DMS153 treated with DMSO at 0.1 percent for 48 hours (cell line): ENCODE data around the gene MUTYH.
"Not testable (repeated sequence)": the region's sequence is repeated elsewhere in the genome, so short reads cannot be mapped to it uniquely, and the experiment has no call there.

Source experiments
- DNase-seq: peaks from one replicate; lab custom pipeline; 2025; ENCODE audit not compliant: unreplicated experiment; lab: John Stamatoyannopoulos, UW

Gene MUTYH

DNA sequence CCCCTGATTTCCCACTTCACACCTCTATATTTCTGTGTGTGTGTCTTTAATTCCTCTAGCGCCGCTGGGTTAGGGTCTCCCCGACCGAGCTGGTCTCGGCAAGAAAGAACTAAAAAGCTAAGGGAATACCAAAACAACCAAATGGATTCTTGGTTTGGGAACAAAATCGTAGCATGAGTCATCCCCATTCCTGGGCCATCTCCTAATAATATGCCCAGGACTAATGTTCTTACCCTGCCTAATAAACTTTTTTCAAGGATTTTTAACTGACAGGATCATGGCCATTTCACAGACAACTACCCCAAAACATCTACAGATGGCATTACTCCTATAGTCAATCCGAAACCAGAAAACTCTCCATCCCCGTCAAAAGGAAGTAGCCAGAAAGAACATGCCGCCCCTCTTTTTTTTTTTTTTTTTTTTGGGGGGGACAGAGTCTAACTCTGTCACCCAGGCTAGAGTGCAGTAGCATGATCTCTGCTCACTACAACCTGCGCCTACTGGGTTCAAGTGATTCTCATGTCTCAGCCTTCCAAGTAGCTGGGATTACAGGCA lies 17.7 kb downstream of the MUTYH start:
- no peak for DNase-seq

DNA sequence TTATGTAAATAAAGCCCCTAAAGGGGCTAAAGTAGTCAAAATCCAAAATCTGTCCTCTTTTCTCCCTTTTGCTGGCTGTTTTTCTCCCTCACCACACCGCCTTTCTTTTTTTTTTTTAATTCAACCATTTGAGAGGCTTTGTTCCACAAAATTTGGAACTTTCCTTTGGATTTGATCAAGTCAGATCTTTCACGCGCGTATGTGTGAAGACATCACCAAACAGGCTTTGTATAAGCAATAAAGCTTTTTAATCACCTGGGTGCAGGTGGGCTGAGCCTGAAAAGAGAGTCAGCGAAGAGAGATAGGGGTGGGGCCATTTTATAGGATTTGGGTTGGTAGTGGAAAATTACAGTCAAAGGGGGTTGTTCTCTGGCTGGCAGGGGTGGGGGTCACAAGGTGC lies 18.8 kb downstream of the MUTYH start:
- no peak for DNase-seq

DNA sequence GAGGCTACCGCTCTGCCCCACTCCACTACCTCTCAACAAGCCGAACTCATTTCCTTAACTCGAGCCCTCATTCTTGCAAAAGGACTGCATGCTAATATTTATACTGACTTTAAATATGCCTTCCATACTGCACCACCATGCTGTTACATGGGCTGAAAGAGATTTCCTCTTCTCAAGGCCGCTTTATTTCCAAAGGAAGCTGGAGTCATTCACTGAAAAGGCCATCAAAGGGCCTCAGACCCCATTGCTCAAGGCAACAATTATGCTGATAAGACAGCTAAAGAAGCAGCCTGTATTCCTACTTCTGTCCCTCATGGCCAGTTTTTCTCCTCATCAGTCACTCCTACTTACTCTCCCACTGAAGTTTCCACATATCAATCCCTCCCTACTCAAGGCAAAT lies 20.5 kb downstream of the MUTYH start:
- no peak for DNase-seq

DNA sequence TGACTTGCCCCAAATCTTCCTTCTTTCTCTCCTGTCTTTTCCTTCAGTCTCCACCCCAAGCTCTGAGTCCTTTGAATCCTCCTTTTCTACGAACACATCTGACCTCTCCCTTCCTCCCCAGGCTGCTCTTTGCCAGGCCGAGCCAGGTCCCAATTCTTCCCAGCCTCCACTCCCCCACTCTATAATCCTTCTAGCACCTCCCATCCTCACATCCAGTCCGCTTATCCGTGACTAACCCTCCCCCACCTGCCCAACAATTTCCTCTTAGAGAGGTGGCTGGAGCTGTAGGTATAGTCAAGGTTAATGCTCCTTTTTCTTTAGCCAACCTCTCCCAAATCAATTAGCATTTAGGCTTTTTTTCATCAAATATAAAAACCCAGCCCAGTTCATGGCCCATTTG lies 23.1 kb downstream of the MUTYH start:
- DNase-seq, result no peak

DNA sequence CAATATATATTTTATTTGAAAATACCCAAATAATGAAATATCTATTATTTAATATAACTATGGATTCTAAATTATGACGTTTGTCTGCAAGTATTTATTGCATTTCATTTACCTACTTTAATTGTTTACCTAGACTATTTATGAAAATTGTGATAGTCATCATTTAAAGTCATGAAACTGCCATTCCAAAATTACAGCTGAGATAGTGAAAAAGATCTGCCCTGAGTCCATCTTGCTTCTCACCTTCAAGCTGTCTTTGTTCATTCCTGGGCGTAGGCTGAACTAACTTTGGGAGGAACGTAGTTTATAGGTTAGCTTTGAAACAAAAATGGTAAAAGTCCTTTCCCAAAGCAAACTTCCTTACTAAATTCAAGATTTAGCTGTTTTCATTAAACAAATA lies 26.0 kb downstream of the MUTYH start:
- DNase-seq, result no peak

DNA sequence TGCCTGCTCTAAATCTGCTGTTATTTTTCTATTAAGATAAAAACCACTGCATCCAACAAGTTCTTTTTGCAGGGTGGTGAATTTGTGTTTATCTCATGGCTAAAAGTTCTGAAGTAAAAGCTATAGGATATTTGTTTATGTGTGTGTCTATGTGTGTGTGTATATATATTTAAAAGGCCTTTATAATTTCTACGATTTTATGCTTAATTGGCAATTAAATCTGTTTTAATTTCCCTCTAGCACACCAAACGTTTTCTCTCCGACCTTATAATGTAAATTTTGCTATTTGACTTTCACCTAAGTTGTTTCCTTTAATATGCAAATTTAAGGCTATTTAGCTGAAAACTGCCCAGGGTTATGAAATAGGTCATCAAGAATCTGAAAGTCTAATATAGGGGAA lies 33.3 kb downstream of the MUTYH start:
- DNase-seq, result no peak

DNA sequence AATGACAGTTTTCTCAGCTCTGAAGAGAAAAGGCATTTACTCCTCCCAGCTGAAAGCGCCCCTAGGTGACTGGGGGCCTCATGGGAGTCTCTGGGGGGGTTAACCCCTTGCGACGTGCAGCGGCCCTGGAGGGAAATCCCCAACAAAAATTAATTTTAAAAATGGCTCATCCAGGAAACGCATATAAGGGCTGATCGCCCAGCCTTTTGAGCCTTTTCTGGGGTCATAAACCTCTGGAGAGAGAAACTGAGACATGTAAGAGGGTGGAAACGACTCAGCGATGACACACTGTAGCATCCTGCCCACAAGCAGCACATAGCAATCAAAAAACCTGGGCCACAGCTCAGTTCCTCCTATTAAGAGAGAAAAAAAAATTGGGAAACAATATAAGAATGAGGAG lies 33.9 kb downstream of the MUTYH start:
- DNase-seq, result no peak

DNA sequence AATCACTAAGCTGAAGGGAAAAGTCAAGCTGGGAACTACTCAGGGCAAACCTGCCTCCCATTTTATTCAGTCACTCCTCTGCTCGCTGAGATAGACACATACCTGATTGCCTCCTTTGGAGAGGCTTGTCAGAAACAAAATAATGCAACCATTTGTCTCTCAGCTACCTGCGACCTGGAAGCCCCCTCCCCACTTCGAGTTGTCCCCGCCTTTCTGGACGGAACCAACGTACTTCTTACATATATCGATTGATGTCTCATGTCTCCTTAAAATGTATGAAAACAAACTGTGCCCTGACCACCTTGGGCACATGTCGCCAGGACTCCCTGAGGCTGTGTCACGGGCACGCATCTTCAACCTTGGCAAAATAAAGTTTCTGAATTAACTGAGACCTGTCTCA lies 35.0 kb downstream of the MUTYH start:
- no peak for DNase-seq

DNA sequence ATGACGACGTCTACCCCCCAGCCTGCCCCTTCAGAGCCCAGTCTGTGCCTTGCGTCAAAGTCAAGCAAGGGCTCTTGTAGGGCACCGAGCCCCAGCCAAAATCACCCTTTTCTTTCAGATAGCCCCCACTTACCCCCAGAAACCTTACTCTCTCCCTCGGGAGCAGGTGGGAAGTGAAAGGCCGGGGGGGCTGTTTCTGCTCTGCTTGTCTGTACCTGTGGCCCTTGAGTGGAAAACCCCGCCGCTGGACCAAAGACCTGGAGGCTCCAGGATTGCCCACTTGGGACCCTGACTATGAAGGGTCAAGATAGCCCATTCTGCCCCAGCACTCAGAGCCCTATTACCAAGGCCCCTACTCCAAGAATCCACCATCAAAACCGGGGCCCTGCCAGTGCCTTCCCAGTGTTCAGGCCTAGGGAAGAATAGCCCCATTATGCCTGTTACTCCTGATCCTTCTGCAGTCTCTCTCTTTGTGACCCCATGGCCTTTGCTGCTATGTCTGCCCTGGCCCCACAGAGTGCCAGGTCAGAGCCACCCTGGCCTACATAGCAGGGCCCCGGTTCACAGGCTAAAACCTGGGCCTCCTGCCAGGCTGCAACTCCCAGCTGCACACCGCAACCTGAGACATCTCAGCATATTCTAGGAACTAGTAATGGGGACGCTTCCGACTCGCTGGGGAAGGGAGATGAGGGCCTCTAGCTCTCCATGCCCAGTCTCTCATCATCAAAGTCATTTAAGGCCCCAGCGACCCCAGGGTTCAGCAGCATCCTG lies 35.7 kb downstream of the MUTYH start:
- peak; percentile 46 for DNase-seq

DNA sequence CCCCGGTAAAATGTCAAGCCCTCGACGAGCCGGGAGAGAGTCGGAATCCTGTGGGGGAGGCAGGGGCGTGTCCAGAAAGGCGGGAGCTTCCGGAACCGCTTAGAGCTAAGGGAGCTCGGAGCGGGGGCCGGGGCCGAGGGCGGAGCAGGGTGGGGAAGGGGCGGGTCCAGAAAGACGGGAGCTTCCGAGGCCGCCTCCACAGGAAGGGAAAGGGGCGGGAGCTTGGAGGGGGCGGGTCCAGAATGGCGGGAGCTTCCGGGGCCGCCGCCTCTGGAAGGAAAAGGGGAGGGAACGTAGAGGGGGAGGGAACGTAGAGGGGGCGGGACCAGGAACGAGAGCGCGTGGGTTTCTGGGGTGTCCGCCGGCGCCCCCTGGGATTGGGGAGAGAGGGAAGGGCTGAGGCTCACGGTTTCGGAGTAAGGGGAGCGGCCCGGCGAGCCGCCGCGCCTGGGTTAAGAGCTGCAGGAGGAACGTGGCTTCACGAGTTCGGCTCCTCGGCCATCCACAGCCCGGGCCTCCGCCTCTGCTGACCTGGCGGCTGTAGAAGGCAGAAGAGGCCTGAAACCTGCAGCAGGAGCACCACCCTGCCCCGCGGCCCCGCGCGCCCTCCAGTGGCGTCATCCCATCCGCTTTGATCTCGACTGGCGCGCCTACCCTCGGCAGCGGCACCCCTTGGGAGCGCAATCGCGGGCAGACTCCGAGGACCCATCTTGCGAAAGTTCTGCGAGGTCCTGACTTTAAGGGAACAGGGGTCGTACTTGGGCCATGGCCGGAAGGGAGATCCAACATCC lies 36.5 kb downstream of the MUTYH start:
- peak; percentile 99 for DNase-seq

DNA sequence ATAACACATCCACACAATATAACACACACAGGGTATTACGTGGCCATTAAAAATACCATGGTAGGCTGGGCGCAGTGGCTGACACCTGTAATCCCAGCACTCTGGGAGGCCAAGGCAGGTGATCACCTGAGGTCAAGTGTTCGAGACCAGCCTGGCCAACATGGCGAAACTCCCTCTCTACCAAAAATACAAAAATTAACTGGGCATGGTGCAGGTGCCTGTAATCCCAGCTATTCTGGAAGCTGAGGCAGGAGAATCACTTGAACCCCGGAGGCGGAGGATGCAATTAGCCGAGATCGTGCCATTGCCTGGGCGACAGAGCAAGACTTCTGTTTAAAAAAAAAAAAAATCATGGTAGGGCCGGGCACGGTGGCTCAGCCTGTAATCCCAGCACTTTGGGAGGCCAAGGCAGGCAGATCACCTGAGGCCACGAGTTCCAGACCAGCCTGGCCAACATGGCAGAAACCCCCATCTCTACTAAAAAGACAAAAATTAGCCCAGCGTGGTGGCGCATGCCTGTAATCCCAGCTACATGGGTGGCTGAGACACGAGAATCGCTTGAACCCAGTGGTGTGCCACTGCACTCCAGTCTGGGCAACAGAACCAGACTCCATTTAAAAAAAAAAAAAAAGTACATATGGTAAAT lies 37.6 kb downstream of the MUTYH start:
- DNase-seq, result no peak

DNA sequence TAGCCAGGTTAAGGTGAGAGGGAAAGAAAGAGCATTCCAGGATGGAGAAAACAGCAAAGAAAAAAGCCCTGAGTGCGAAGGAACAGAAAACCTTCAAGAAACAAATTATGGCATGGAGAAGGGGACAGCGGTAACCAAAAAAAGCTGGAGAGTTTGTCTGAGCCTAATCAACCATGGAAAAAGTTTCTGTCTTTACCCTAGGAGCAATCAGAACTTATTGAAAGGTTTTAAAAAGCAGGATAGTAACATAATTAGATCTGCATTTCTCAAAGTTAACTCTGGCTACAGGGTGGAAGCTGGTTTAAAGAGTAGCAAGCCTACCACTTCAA lies 39.6 kb downstream of the MUTYH start:
- no peak for DNase-seq

DNA sequence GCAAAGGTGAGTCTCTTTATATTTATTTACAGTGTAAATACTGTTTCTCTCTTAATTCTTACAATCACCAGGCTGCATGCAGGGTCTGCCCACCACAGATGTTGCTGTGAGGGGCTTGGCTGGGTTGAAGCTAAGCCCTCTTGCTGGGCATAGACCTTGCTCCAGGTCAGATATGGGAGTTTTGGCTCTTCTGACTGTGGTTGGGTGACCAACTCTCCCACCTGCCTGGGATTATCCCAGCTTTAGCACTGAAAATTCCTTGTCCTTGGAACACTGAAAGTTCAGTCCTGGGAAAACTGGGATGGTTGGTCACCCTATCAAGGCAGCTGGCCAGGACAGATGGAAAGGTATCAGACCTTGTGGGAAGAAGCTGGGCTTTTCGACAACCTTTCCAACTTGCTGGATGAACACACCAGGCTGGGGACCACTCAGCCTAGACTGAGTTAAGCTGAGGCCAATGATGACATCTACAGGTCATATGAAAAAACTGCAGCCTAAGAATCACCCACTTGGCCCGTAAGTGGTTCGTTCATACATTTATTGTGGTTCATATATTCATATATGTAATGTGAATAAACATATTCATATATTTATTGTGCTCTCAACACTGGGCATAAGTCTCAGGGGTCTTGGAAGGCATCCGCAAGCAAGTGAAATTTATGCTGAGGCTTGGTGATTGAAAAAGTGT lies 40.1 kb downstream of the MUTYH start:
- peak; percentile 81 for DNase-seq

DNA sequence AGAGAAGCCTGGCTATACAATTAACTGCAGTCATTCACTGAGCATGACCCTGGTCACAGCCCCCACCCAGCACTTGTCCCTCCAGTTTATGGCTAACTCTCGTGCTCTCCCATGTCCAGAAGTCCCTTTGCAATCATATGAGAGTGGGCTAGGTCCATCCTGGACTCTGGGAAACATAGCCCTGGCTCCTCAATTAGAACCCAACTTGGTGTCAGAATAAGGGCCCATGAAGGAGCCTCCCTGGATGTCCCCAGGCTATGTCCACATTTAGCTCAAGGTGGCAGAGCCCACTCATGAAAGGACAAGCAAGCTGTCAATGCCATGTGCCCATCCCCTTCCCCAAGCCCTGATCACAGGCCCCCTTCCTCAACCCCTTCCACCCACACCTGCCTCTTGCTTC lies 40.9 kb downstream of the MUTYH start:
- DNase-seq, result no peak

DNA sequence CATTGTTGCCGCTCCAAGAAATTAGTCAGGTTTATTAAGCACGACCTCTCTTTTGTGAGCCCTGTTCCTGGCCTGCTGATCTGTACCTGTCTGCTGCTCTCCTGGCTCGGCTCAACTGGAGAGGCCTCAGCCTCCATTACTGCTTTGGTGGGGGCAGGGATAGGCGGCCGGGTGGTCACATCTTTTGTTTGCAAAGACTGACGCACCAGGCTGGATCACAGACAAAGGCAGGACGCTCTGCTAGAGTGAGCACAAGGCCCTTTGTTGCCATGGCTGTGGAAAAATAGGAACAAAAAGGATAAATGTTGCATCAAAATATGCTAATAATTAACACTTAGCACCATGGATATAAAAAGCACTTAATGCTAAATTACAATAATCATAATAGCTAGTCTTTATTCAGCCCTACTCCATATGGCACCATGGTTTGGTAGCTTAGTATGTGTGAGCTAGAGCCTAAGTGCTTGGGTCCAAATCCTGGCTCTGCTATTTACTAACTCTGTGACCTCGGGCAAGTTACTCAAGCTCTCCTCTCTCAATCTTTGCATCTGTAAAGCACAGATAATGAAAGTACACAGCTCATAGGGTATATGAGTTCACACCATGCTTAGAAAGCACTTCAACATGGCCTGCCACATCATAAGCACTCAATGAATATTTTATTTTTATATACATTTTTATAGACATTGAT lies 42.4 kb downstream of the MUTYH start:
- no peak for DNase-seq

DNA sequence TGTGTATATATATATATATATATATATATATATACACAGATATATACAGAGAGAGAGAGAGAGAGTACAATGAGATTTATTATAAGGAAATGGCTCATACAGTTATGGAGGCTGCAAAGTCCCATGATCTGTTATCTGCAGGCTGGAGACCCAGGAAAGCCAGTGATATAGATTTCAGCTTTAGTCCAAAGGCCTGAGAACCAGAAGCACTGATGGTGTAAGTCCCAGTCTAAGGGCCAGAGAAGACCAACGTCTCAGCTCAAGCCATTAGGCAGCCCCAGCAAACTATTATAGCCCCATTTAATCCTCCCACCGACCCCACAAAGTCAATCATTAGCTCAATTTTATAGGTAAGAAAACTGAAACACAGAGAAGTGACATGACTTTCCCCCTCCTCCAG lies 48.5 kb downstream of the MUTYH start:
- DNase-seq, result no peak

DNA sequence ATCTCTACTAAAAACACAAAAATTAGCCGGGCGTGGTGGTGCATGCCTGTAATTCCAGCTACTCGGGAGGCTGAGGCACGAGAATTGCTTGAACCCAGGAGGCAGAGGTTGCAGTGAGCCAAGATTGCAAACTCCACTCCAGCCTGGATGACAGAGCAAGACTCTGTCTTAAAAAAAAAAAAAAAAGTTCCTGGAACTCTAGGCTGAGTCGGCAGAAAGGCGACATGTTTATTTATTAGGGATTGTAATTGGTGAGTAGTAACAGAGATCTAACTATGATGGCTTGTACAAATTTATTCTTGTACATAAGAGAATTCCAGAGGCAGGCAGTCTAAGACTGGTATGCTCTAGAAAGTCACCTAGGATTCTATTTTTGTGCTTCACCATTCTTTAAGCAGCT lies 49.2 kb downstream of the MUTYH start:
- DNase-seq, result not testable (repeated sequence)

DNA sequence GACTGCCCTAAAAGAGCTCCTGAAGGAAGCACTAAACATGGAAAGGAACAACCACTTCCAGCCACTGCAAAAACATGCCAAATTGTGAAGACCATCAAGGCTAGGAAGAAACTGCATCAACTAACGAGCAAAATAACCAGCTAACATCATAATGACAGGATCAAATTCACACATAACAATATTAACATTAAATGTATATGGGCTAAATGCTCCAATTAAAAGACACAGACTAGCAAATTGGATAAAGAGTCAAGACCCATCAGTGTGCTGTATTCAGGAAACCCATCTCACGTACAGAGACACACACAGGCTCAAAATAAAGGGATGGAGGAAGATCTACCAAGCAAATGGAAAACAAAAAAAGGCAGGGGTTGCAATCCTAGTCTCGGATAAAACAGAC lies 53.7 kb downstream of the MUTYH start:
- not testable (repeated sequence) for DNase-seq

DNA sequence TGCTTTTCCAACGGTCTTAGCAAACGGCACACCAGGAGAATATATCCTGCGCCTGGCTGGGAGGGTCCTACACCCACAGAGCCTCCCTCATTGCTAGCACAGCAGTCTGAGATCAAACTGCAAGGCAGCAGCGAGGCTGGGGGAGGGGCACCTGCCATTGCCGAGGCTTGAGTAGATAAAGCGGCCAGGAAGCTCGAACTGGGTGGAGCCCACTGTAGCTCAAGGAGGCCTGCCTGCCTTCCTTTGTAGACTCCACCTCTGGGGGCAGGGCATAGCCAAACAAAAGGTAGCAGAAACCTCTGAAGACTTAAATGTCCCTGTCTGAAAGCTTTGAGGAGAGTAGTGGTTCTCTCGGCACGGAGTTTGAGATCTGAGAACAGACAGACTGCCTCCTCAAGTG lies 55.4 kb downstream of the MUTYH start:
- DNase-seq, result not testable (repeated sequence)

DNA sequence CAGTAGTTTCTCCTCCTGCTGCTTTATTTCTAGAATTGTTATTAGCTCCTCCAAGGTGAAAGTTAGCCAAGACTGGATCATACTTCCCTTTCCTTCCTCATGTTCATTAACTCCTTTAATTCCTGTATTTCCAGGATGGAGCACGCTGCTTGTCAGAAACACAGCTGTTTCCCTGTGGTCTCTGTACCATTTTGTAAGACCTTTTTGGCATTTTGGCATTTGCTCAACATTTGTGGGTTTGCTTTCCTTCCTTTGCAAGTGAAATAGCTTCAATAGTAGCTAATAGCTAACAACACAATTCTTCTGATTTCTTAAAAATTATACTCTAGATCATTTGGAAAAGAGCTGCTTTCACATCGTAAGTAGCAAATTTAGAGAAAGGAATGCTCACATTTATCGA lies 57.9 kb downstream of the MUTYH start:
- DNase-seq, result no peak
